GM12892 (cell line): Measurements from ENCODE around the gene AK3.
"Not testable (repeated sequence)": the region's sequence is repeated elsewhere in the genome, so short reads cannot be mapped to it uniquely, and the experiment has no call there.

ENCODE experiments used
- DNase-seq: peaks from one replicate; pipeline ENCODE4 v3.0.0; 2011; ENCODE audit not compliant: insufficient read length
- FAIRE-seq: peaks from 2 replicates; lab custom pipeline; 2011; peaks lifted over from hg19 to GRCh38; lab: Jason Lieb, UNC
- POLR2A ChIP-seq: IDR thresholded peaks from 2 replicates; pipeline ENCODE4 v1.6.1; 2011; ENCODE audit warnings: low read depth, low read length, control low read depth
- POLR2AphosphoS5 ChIP-seq: IDR thresholded peaks from 2 replicates; pipeline ENCODE4 v1.6.1; 2011; ENCODE audit warnings: low read depth, low read length, control low read depth
- TAF1 ChIP-seq: IDR thresholded peaks from 2 replicates; pipeline ENCODE4 v1.6.1; 2011; ENCODE audit warnings: low read depth, mild to moderate bottlenecking, control low read depth, low read length, borderline replicate concordance

Gene AK3

DNA sequence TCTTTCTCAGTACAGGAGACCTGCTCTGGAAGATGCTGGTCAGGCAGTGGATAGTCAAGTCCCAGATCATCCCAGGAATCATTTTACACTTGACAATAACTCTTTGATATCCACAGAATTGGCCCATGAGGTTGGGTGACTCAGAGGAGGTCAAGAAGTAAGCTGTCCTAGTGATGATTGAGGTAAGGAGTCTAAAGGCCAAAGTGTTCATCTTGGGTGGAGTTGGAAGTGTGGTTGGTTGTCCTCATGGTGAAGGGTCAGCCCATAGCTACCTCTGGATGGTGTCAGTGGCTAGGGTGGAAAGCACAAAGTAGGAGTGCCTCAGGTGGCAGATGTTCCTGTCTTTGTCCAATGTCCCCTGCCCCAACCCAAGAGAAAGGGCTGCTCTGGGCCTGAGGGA, 27.7 kb upstream of the AK3 start:
- FAIRE-seq: no peak
- TF ChIP-seq TAF1 (no peak), POLR2A (no peak), POLR2AphosphoS5 (no peak)
- DNase-seq: no peak

- FAIRE-seq (no peak), DNase-seq (no peak)
- TF ChIP-seq POLR2AphosphoS5: no peak
- no peak for TF ChIP-seq POLR2A
- no peak for TF ChIP-seq TAF1
These were observed 23.0 kb upstream of the AK3 start for GRCh38 chr9:4764033-4764432.

GRCh38 chr9:4762886-4763541, 22.0 kb upstream of the AK3 start:
- FAIRE-seq (peak; percentile 51), DNase-seq (no peak)
- TF ChIP-seq TAF1: no peak
- TF ChIP-seq POLR2AphosphoS5: no peak
- no peak for TF ChIP-seq POLR2A

DNA sequence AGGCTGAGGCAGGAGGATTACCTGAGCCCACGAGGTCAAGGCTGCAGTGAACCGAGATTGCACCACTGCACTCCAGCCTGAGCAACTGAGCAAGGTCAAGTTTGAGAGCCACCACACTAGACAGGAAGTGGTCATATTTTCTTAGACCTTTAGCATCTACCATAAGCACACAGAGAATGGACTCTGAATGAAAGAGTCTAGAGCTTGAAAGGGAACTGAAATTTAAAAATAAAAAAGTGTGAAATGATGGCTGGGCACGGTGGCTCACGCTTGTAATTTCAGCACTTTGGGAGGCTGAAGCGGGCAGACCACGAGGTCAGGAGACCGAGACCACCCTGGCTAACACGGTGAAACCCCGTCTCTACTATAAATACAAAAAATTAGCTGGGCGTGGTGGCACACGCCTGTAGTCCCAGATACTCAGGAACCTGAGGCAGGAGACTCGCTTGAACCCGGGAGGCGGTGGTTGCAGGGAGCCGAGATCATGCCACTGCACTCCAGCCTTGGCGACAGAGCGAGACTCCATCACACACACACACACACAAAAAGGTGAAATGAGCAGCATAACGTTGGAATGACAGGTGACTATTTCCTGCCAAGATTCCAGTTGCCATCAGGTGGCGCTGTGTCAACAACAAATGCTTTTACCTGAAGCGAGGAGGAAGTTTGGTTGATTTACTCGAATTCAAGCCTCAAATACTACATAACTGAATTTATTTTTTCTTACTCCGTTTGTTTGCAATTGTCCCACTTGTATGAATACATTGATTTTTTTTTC, 21.3 kb upstream of the AK3 start:
- peak; percentile 92 for FAIRE-seq
- no peak for DNase-seq
- TF ChIP-seq POLR2AphosphoS5 (no peak), POLR2A (no peak), TAF1 (no peak)

- TF ChIP-seq TAF1: no peak
- TF ChIP-seq POLR2AphosphoS5: no peak
- no peak for TF ChIP-seq POLR2A
- FAIRE-seq (no peak), DNase-seq (no peak)
These were observed 19.1 kb upstream of the AK3 start for GRCh38 chr9:4760122-4760521.

GRCh38 chr9:4756420-4756819, 15.4 kb upstream of the AK3 start:
- TF ChIP-seq POLR2AphosphoS5: no peak
- TF ChIP-seq TAF1: no peak
- no peak for TF ChIP-seq POLR2A
- FAIRE-seq (no peak), DNase-seq (no peak)

GRCh38 chr9:4755026-4755609, 14.1 kb upstream of the AK3 start:
- TF ChIP-seq POLR2A: no peak
- no peak for TF ChIP-seq POLR2AphosphoS5
- no peak for TF ChIP-seq TAF1
- FAIRE-seq (peak; percentile 57), DNase-seq (no peak)

GRCh38 chr9:4754530-4754929, 13.5 kb upstream of the AK3 start:
- DNase-seq, FAIRE-seq: not testable (repeated sequence)

DNA sequence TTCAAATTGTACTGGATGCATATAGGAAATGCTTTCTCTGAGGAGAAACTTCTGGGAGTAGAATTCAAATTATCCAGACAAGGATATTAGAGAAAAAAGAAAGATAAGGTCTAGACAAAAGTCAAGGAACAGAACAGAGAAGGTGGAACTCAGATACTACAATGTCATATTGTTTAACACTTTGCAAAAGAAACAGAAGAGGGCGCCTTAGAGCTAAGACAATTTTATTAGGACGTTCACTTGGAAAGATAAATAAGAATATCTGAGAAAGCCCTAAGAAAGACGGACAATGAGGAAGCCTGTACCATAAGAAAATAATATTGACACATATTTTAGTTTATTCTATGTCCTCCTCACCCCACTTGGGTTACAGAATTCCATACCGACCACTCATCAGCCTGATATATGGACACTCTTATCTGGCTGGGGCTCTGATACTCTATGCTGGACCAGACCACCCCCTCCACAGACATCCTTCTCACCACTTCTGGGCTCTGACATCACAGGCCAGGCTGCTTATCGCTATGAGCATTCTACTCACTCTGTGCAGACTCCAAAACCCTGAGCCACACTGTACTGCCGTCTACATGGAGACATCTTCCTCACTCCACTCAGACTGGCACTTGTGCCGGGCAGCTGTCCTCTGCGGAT, 9.1 kb upstream of the AK3 start:
- TF ChIP-seq POLR2A (no peak), POLR2AphosphoS5 (no peak), TAF1 (no peak)
- FAIRE-seq (peak; percentile 87), DNase-seq (no peak)

- no peak for DNase-seq
- no peak for FAIRE-seq
- TF ChIP-seq POLR2AphosphoS5: no peak
- TF ChIP-seq POLR2A: no peak
- TF ChIP-seq TAF1: no peak
These were observed 7.6 kb upstream of the AK3 start for GRCh38 chr9:4748612-4749011.

GRCh38 chr9:4746278-4747030, 5.5 kb upstream of the AK3 start:
- DNase-seq (no peak), FAIRE-seq (no peak)
- no peak for TF ChIP-seq POLR2A
- TF ChIP-seq TAF1: no peak
- TF ChIP-seq POLR2AphosphoS5: no peak

- DNase-seq (no peak), FAIRE-seq (no peak)
- TF ChIP-seq POLR2AphosphoS5 (no peak), POLR2A (no peak), TAF1 (no peak)
These were observed 2.3 kb upstream of the AK3 start for GRCh38 chr9:4743131-4743875.
